Neural cell (in vitro differentiated cells): ENCODE results near the gene TNIP3.

Experiments
- EP300 ChIP-seq: fragments of 450-650 bp; conservative IDR thresholded peaks from 2 replicates; pipeline ENCODE4 v1.6.1; 2014; ENCODE audit warnings: antibody characterized with exemption, mild to moderate bottlenecking, moderate library complexity; ENCODE audit not compliant: poor library complexity, severe bottlenecking
- EZH2 ChIP-seq: fragments of 200-600, 300-800 bp; shearing (Covaris generic), sonication (generic); IDR thresholded peaks from 2 replicates; pipeline ENCODE4 v1.6.1; 2014; ENCODE audit warnings: antibody characterized with exemption, low read length, borderline replicate concordance, mild to moderate bottlenecking; ENCODE audit not compliant: insufficient read depth, poor library complexity, severe bottlenecking
- POLR2AphosphoS5 ChIP-seq: IDR thresholded peaks from 2 replicates; pipeline ENCODE4 v1.6.1; 2012
- TAF1 ChIP-seq: IDR thresholded peaks from 2 replicates; pipeline ENCODE4 v1.6.1; 2012; ENCODE audit warnings: low read depth
- TF ChIP-seq, protein P1 (sequence below): fragments of 450-650 bp; IDR thresholded peaks from 2 replicates; pipeline ENCODE4 v1.5.1; 2014; ENCODE audit warnings: antibody characterized with exemption, mild to moderate bottlenecking, moderate library complexity; ENCODE audit not compliant: poor library complexity, severe bottlenecking
- TF ChIP-seq, protein P2 (sequence below): IDR thresholded peaks from 2 replicates; pipeline ENCODE4 v1.6.1; 2012; ENCODE audit warnings: borderline replicate concordance

DNA sequence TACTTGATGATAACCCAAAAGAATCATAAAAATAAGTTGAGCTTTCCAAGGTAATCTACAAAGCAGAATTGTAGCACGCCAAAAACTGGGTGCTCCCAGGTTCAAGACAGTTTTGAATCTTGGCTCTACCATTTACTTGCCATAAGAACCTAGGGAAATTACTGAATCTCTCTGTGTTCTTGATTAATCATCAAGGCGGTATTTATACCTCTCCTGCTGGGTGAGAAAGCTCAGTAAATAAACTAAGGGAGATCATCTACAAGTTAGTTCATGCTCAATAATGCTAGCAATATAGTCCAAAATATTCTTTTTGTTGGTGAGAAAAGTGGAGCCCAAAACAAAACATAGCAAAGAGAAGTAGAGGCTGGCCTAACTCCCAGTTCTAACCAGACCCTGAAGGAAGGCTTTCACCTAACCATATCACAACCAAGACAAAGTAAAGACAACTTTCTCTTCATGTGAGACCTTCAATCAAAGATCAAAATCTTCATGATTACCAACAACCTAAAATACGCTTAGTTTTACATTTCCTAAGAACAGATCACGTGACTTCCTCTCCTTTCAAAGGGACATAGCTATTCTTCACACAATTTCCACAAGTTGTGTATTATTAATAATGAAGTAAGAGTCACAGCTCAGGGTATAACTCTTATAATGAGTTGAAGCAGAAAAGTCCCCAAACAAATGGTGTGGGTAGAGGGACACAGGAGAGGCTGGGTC, 34.4 kb downstream of the TNIP3 start:
- TF ChIP-seq, protein P1, sequence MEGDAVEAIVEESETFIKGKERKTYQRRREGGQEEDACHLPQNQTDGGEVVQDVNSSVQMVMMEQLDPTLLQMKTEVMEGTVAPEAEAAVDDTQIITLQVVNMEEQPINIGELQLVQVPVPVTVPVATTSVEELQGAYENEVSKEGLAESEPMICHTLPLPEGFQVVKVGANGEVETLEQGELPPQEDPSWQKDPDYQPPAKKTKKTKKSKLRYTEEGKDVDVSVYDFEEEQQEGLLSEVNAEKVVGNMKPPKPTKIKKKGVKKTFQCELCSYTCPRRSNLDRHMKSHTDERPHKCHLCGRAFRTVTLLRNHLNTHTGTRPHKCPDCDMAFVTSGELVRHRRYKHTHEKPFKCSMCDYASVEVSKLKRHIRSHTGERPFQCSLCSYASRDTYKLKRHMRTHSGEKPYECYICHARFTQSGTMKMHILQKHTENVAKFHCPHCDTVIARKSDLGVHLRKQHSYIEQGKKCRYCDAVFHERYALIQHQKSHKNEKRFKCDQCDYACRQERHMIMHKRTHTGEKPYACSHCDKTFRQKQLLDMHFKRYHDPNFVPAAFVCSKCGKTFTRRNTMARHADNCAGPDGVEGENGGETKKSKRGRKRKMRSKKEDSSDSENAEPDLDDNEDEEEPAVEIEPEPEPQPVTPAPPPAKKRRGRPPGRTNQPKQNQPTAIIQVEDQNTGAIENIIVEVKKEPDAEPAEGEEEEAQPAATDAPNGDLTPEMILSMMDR = no peak
- TF ChIP-seq EZH2 (no peak), TAF1 (no peak), POLR2AphosphoS5 (no peak), EP300 (no peak)
- TF ChIP-seq, protein P2, sequence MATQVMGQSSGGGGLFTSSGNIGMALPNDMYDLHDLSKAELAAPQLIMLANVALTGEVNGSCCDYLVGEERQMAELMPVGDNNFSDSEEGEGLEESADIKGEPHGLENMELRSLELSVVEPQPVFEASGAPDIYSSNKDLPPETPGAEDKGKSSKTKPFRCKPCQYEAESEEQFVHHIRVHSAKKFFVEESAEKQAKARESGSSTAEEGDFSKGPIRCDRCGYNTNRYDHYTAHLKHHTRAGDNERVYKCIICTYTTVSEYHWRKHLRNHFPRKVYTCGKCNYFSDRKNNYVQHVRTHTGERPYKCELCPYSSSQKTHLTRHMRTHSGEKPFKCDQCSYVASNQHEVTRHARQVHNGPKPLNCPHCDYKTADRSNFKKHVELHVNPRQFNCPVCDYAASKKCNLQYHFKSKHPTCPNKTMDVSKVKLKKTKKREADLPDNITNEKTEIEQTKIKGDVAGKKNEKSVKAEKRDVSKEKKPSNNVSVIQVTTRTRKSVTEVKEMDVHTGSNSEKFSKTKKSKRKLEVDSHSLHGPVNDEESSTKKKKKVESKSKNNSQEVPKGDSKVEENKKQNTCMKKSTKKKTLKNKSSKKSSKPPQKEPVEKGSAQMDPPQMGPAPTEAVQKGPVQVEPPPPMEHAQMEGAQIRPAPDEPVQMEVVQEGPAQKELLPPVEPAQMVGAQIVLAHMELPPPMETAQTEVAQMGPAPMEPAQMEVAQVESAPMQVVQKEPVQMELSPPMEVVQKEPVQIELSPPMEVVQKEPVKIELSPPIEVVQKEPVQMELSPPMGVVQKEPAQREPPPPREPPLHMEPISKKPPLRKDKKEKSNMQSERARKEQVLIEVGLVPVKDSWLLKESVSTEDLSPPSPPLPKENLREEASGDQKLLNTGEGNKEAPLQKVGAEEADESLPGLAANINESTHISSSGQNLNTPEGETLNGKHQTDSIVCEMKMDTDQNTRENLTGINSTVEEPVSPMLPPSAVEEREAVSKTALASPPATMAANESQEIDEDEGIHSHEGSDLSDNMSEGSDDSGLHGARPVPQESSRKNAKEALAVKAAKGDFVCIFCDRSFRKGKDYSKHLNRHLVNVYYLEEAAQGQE = no peak
